Activated CD4-positive, alpha-beta T cell treated with anti-CD3 and anti-CD28 coated beads, Interleukin-2, amount 50 U/mL, for 1 hour (primary cell): ENCODE data around the gene IGF1.
"Not testable (repeated sequence)": the region's sequence is repeated elsewhere in the genome, so short reads cannot be mapped to it uniquely, and the experiment has no call there.

Source experiments
- DNase-seq: peaks from one replicate; pipeline ENCODE4 v3.0.0-alpha.2; 2020

The IGF1 gene

GRCh38 chr12:102454808-102455760, 25.3 kb downstream of the IGF1 start:
- no peak for DNase-seq

GRCh38 chr12:102454330-102454729, 26.0 kb downstream of the IGF1 start:
- no peak for DNase-seq

GRCh38 chr12:102452605-102453004, 27.8 kb downstream of the IGF1 start:
- no peak for DNase-seq

GRCh38 chr12:102449018-102449417, 31.3 kb downstream of the IGF1 start:
- not testable (repeated sequence) for DNase-seq

- DNase-seq: not testable (repeated sequence)
Observed at GRCh38 chr12:102447426-102447825, 32.9 kb downstream of the IGF1 start.

GRCh38 chr12:102444707-102445106, 35.7 kb downstream of the IGF1 start:
- DNase-seq: no peak

- DNase-seq: no peak
Observed at GRCh38 chr12:102444093-102444492, 36.3 kb downstream of the IGF1 start.

- DNase-seq: no peak
Observed at GRCh38 chr12:102441077-102441596, 39.2 kb downstream of the IGF1 start.

GRCh38 chr12:102439426-102440405, 40.6 kb downstream of the IGF1 start:
- DNase-seq: no peak

- no peak for DNase-seq
Observed at GRCh38 chr12:102438827-102439210, 41.5 kb downstream of the IGF1 start.

GRCh38 chr12:102438047-102438826, 42.1 kb downstream of the IGF1 start:
- DNase-seq: no peak

- DNase-seq: no peak
Observed at GRCh38 chr12:102437511-102437910, 42.9 kb downstream of the IGF1 start.

- no peak for DNase-seq
Observed at GRCh38 chr12:102436867-102437266, 43.5 kb downstream of the IGF1 start.

GRCh38 chr12:102435827-102436436, 44.4 kb downstream of the IGF1 start:
- no peak for DNase-seq

GRCh38 chr12:102433304-102433703, 47.1 kb downstream of the IGF1 start:
- DNase-seq: no peak

- no peak for DNase-seq
Observed at GRCh38 chr12:102430661-102431060, 49.7 kb downstream of the IGF1 start.

GRCh38 chr12:102429211-102430154, 50.9 kb downstream of the IGF1 start:
- no peak for DNase-seq

- DNase-seq: no peak
Observed at GRCh38 chr12:102427543-102427941, 52.8 kb downstream of the IGF1 start.

GRCh38 chr12:102426599-102427542, 53.5 kb downstream of the IGF1 start:
- DNase-seq: no peak
